Measurements from ENCODE around the gene SLC10A3. TPM values are rescaled to one million over a fixed set of nuclear protein-coding genes. Genes with fewer than 3 reads are reported as not detected.

SLC10A3 gene
- total and polyA plus RNA-seq, 7 donors = 7.2 to 39.8 (median 15.7) TPM

DNA sequence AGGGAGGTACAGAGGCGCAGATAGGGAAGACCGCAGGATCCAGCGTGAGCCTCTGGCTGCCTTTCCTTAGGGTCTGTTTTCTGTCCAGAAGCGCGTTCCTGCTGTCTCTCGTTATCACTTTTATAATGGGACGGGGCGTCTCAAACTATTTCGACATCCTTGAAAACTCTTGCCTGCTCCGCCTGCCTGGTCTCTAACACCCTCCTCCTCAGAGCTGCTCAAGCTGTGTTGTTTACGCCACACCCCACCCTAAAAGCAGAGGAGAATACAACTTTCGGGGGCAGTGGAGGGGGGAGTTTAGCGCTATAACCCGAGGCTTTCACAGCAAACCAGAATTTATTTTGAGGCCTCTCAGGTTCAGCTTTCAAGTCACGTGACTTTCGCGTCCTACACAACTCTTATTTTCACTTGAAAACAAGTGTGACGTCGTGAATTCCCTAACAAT, 26.2 kb upstream of the SLC10A3 start:
- Histone ChIP-seq H3K9me3 (no peaks in the 10 kb centered on the region), H3K27me3 (ENCODE audit: insufficient read depth in 3 of 3, low read length in 2 of 3) (no peaks in the 10 kb centered on the region), H3K4me3 (peak overlapping the region; percentile 76), H3K4me1 (no peaks in the 10 kb centered on the region), H3K36me3 (ENCODE audit: insufficient read depth in 1 of 2, low read depth in 1 of 2) (no peaks in the 10 kb centered on the region), H3K27ac (peak overlapping the region; percentile 87)
- intact Hi-C loops (cut with DNase I) = no loop called here
- ATAC-seq = peak; percentile 2 to 39 (median 8)
- WGBS, 3 donors = 4 to 31% (median 4%) methylated on average over 17 to 19 of the region's 19 CpGs
- TF ChIP-seq, protein P1, sequence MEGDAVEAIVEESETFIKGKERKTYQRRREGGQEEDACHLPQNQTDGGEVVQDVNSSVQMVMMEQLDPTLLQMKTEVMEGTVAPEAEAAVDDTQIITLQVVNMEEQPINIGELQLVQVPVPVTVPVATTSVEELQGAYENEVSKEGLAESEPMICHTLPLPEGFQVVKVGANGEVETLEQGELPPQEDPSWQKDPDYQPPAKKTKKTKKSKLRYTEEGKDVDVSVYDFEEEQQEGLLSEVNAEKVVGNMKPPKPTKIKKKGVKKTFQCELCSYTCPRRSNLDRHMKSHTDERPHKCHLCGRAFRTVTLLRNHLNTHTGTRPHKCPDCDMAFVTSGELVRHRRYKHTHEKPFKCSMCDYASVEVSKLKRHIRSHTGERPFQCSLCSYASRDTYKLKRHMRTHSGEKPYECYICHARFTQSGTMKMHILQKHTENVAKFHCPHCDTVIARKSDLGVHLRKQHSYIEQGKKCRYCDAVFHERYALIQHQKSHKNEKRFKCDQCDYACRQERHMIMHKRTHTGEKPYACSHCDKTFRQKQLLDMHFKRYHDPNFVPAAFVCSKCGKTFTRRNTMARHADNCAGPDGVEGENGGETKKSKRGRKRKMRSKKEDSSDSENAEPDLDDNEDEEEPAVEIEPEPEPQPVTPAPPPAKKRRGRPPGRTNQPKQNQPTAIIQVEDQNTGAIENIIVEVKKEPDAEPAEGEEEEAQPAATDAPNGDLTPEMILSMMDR (IDR thresholded peaks at IDR 0.05) = no peak
- no peak for DNase-seq

DNA sequence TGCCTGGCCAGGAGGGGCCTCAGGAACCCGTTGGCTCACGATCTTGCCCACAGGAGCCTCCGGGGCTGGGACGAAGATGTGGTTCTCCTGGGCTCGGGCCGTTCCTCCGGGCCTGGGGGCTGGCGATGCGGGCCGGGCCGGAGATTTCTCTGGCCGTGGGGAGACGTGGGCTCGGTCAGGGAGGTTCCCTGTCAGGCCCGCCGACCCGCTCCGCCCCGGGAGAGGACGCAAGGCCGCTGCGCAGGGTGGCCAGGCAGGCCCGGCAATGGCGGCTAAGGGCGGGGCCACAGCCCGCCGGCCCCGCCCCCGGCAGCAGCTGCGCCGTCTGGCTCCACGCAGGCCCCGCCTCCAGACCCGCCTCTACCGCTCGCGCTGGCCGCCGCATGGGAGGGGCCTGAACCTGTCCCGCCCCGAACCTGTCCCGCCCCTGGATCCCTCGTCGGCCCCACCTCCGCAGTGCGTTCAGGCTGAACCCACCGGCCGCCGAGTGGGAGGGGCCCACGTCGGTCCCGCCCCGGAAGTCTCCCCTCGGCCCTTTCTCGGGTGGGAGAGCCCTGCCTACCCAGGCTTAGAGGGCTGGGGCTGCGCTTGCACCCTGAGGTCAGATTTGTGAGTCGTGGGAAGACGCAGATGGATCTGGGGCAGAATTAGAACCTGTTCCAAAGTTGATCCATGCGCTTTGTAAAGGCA, 25.7 kb upstream of the SLC10A3 start, which contains the start of gene FAM3A:
FAM3A (minus strand) TSS at position 267 of the 690 bp plus-strand sequence. CDS start 460 bp downstream, outside the sequence.
- Histone ChIP-seq H3K36me3 (ENCODE audit: insufficient read depth in 1 of 2, low read depth in 1 of 2) (no peaks in the 10 kb centered on the region), H3K4me3 (peak within 1 kb of the TSS; percentile 76), H3K4me1 (no peaks in the 10 kb centered on the region), H3K9me3 (no peaks in the 10 kb centered on the region), H3K27me3 (ENCODE audit: insufficient read depth in 3 of 3, low read length in 2 of 3) (no peaks in the 10 kb centered on the region), H3K27ac (peak within 1 kb of the TSS; percentile 87)
- ATAC-seq = peak; percentile 95 to 97 (median 97)
- 0 to 39% (median 1%) methylated on average over 4 to 59 of the region's 59 CpGs for WGBS, 3 donors
- TF ChIP-seq, protein P1 (IDR thresholded peaks at IDR 0.05) = no peak
- DNase-seq = peak; percentile 94 to 97
- intact Hi-C loops (cut with DNase I) = no loop called here

DNA sequence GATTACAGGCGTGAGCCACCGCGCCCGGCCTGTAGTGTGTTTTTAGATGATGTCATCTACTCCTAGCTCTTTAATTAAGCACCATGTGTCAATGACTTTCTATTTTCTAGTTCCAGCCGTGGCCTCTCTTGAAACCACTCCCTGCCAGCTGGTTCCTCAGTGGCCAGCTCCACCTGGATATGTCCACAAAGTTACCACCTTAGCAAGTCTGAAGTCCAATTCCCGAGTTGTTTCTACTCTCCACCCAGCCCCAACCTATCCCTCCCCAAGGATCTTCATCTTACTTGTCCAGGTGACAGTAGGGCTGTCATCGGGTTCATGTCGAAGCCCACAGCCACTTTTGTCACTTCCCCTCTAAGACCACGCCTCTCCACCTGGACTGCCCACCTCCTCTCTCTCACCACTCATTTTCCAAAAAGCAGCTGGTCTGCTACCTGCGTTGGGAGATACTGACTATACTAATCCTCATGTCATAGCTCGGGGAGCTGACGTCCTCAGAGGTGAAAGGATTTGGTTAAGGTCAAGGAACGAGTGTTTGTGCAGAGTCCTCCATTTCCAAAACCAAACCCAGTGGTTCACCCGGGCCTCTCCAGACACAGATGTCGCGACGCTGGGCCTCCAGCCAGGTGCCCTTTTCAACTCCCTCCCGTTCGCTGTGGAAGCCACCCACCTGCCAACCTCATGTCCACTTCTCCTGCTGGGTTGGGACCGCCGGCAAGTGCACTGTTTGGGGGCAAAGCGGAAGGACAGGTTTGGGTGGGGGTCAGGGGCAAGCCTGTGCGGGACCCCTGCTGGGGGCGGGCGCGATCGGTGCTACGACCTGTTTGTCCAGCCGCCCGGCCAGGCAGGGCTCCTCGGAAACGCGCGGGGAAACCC, 24.9 kb upstream of the SLC10A3 start:
- Histone ChIP-seq H3K36me3 (ENCODE audit: insufficient read depth in 1 of 2, low read depth in 1 of 2) (no peaks in the 10 kb centered on the region), H3K9me3 (no peaks in the 10 kb centered on the region), H3K27me3 (ENCODE audit: insufficient read depth in 3 of 3, low read length in 2 of 3) (no peaks in the 10 kb centered on the region), H3K27ac (peak overlapping the region; percentile 87), H3K4me1 (no peaks in the 10 kb centered on the region), H3K4me3 (peak overlapping the region; percentile 76)
- intact Hi-C loops (cut with DNase I) = no loop called here
- WGBS, 3 donors = 7 to 45% (median 19%) methylated on average over 27 to 34 of the region's 34 CpGs
- ATAC-seq = peak; percentile 1 to 39 (median 22)
- peak in 1 of 2 donors; percentile 70 for DNase-seq
- TF ChIP-seq, protein P1 (IDR thresholded peaks at IDR 0.05) = no peak

DNA sequence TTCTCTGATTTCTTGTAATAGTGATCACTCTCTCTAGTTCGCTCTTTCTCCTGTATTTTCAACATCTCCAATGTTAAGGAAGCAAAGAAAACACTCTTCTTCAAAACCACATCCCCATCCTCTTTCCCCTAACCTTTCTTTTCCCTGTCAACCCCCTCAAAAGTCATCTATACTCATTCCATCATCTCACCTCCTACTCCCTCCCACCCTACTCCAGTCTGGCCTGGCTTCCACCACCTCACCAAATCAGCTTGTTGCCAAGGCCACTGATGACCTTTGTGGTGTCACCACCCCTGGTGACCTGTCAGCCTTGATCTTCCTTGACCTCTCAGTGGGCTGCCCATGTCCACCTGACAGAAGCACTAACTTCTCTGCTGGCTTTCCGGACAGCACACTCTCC, 23.3 kb upstream of the SLC10A3 start:
- H3K27me3 ChIP-seq (ENCODE audit: insufficient read depth in 3 of 3, low read length in 2 of 3) = no peaks in the 10 kb centered on the region
- intact Hi-C loops (cut with DNase I) = no loop called here
- ATAC-seq (no peak), DNase-seq (no peak)
- H3K27ac ChIP-seq = no peak overlapping the region
- no peaks in the 10 kb centered on the region for H3K9me3 ChIP-seq
- no peak overlapping the region for H3K4me3 ChIP-seq
- H3K4me1 ChIP-seq = no peaks in the 10 kb centered on the region
- TF ChIP-seq, protein P1 (IDR thresholded peaks at IDR 0.05) = no peak
- 88 to 100% (median 96%) methylated on average over 2 of the region's 2 CpGs for WGBS, 3 donors
- no peaks in the 10 kb centered on the region for H3K36me3 ChIP-seq (ENCODE audit: insufficient read depth in 1 of 2, low read depth in 1 of 2)

All from psoas muscle (tissue), 8 donors.